Activated CD8-positive, alpha-beta T cell treated with anti-CD3 and anti-CD28 coated beads, Interleukin-2, amount 10 ng/mL, durations not matched to agents 7 days and 5 days (primary cell): Measurements from ENCODE around the gene RETN. TPM values are rescaled to one million over a fixed set of nuclear protein-coding genes. Genes with fewer than 3 reads are reported as not detected.
"Not testable (repeated sequence)": the region's sequence is repeated elsewhere in the genome, so short reads cannot be mapped to it uniquely, and the experiment has no call there.

Source experiments
- ATAC-seq: fragments of 150-1000 bp; cut with Tn5 transposase; one replicate; pipeline ENCODE4 v1.10.0; 2021; ENCODE audit warnings: moderate library complexity
- CTCF ChIA-PET: fragments of 350-600 bp; sonication (Branson Sonifier 250); formaldehyde crosslinking; loops from one replicate; lab custom pipeline; 2021; ENCODE audit warnings: antibody characterized with exemption; lab: Charles Lee
- POLR2A ChIA-PET: fragments of 350-600 bp; sonication (Branson Sonifier 250); formaldehyde crosslinking; loops from one replicate; lab custom pipeline; 2021; ENCODE audit warnings: antibody characterized with exemption; lab: Charles Lee
- DNase-seq: peaks from one replicate; pipeline ENCODE4 v3.0.0-alpha.2; 2020
- H3K27ac Mint-ChIP-seq: one replicate; pipeline ENCODE4 v1.8.0; 2021; ENCODE audit warnings: mild to moderate bottlenecking, mixed read lengths
- H3K27me3 Mint-ChIP-seq: one replicate; pipeline ENCODE4 v1.8.0; 2021; ENCODE audit warnings: low read depth, mixed read lengths
- H3K36me3 Mint-ChIP-seq: one replicate; pipeline ENCODE4 v1.8.0; 2021; ENCODE audit warnings: low read depth, mixed read lengths
- H3K4me1 Mint-ChIP-seq: one replicate; pipeline ENCODE4 v1.8.0; 2021; ENCODE audit warnings: low read depth, mixed read lengths
- H3K4me3 Mint-ChIP-seq: one replicate; pipeline ENCODE4 v1.8.0; 2021; ENCODE audit warnings: mild to moderate bottlenecking, mixed read lengths
- H3K9me3 Mint-ChIP-seq: one replicate; pipeline ENCODE4 v1.8.0; 2022; ENCODE audit warnings: mixed read lengths; ENCODE audit not compliant: insufficient read depth
- total RNA-seq, 2 experiments: library from RNA; stranded (reverse); gene quantifications; one replicate each; pipeline ENCODE4 v1.2.3, GENCODE V29; 2021

Gene RETN
- total RNA-seq, 2 experiments from 2014 or later, result 2.2 to 3.0 TPM

GRCh38 chr19:7639863-7640348, 28.9 kb upstream of the RETN start:
- POLR2A ChIA-PET, result no interaction called here
- Mint-ChIP-seq H3K9me3 (no peaks in the 10 kb centered on the region), H3K4me1 (peaks cover 43% of the 10 kb centered on the region), H3K27ac (peak overlapping the region; percentile 54), H3K36me3 (peaks cover 28% of the 10 kb centered on the region), H3K27me3 (no peaks in the 10 kb centered on the region), H3K4me3 (no peak overlapping the region)
- CTCF ChIA-PET, result no interaction called here
- DNase-seq (no peak), ATAC-seq (no peak)

DNA sequence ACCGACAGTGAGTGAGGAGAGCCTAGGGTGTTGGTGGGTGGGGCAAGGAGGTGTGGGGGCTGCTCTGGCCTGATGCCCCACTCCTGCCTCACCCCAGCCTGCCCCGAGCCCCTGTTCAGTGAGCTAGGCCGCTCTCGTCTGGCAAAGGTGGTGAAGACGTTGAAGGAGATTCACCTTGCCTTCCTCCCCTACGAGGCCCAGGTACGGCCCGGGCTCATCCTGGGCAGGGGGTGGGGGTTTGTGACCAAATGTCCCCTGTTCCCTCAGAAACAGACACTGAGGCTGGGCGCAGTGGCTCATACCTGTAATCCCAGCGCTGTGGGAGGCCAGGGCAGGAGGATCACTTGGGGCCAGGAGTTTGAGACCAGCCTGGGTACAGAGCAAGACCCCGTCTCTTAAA, 28.0 kb upstream of the RETN start:
- H3K27me3 Mint-ChIP-seq, result no peaks in the 10 kb centered on the region
- H3K36me3 Mint-ChIP-seq, result peaks cover 32% of the 10 kb centered on the region
- H3K9me3 Mint-ChIP-seq, result no peaks in the 10 kb centered on the region
- CTCF ChIA-PET, result interaction anchor here (0.8 to 1.1 kb wide), 2 partner anchors 11 to 40 kb away, joined by 3 to 5 read pairs; partner anchors contain the start of gene TRAPPC5
- no peak for DNase-seq
- H3K27ac Mint-ChIP-seq, result no peak overlapping the region
- POLR2A ChIA-PET, result interaction anchor here (0.8 kb wide), 3 partner anchors 11 to 38 kb away, joined by 3 read pairs; partner anchors contain the start of genes PET100 and XAB2
- ATAC-seq, result no peak
- H3K4me1 Mint-ChIP-seq, result peaks cover 42% of the 10 kb centered on the region
- H3K4me3 Mint-ChIP-seq, result no peak overlapping the region

- Mint-ChIP-seq H3K4me1 (peaks cover 35% of the 10 kb centered on the region), H3K4me3 (no peak overlapping the region), H3K9me3 (no peaks in the 10 kb centered on the region), H3K36me3 (peaks cover 33% of the 10 kb centered on the region), H3K27ac (no peak overlapping the region), H3K27me3 (no peaks in the 10 kb centered on the region)
- ChIA-PET POLR2A (interaction anchor here (0.8 kb wide), 3 partner anchors 12 to 37 kb away, joined by 3 read pairs; partner anchors contain the start of genes PET100 and XAB2), CTCF (interaction anchor here (0.8 to 1.1 kb wide), 2 partner anchors 10 to 39 kb away, joined by 3 to 5 read pairs; partner anchors contain the start of gene TRAPPC5)
- ATAC-seq, result no peak
- no peak for DNase-seq
Measured at GRCh38 chr19:7641290-7642276, 27.3 kb upstream of the RETN start.

DNA sequence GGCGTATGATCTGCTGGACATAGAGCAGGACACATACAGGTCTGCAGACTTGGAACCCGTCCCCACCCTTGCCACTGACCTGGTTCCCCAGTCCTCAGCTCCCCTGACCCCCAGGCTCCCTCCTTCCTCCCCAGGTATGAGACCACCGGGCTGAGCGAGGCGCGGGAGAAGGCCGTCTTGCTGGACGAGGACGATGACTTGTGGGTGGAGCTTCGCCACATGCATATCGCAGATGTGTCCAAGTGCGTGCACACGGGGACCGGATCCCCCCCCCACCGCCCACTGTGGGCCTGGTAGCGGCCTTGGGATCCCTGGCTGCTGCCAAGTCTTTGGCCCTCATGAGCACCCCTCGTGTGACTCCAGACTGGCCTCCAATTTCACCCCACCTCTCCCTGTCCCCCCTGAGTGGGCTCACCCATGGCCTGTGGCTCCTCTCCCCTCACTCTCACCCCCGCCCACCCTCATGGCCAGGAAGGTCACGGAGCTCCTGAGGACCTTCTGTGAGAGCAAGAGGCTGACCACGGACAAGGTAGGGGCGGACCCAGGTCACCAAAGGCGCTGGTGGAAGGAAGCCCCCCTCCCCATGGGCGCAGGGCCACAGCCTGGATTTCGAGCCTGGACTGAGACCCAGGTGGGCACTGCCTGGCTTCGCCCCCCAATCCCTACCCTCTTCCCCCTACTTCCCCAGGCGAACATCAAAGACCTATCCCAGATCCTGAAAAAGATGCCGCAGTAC, 26.4 kb upstream of the RETN start:
- ChIA-PET POLR2A (interaction anchor here (0.5 kb wide), 1 partner anchor 82 kb away, joined by 3 read pairs; no protein-coding TSS in a partner anchor), CTCF (no interaction called here)
- Mint-ChIP-seq H3K27me3 (no peaks in the 10 kb centered on the region), H3K36me3 (peaks cover 33% of the 10 kb centered on the region), H3K4me1 (peaks cover 30% of the 10 kb centered on the region), H3K27ac (no peak overlapping the region), H3K9me3 (no peaks in the 10 kb centered on the region), H3K4me3 (no peak overlapping the region)
- ATAC-seq (no peak), DNase-seq (no peak)

DNA sequence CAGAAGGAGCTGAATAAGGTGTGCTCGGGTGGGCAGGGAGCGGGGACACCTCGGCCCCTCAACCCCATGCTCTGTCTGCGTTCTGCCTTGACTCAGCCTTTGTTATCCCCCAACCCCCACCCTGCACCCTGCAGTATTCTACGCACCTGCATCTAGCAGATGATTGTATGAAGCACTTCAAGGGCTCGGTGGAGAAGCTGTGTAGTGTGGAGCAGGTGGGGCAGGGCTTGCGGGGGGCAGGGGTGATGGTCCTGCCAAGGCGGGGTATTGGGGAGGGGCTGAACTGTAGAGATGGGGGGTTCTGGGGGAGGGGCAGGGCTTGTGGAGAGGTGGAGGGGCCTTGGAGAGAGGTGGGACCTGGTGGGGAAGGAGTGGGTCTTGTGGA, 25.8 kb upstream of the RETN start:
- POLR2A ChIA-PET, result interaction anchor here (0.5 kb wide), 1 partner anchor 83 kb away, joined by 3 read pairs; no protein-coding TSS in a partner anchor
- H3K27ac Mint-ChIP-seq, result peak overlapping the region; percentile 30
- CTCF ChIA-PET, result no interaction called here
- ATAC-seq, result no peak
- H3K4me1 Mint-ChIP-seq, result peaks cover 24% of the 10 kb centered on the region
- H3K36me3 Mint-ChIP-seq, result peaks cover 36% of the 10 kb centered on the region
- H3K4me3 Mint-ChIP-seq, result no peak overlapping the region
- no peaks in the 10 kb centered on the region for H3K9me3 Mint-ChIP-seq
- DNase-seq, result no peak
- no peaks in the 10 kb centered on the region for H3K27me3 Mint-ChIP-seq

GRCh38 chr19:7643629-7644549, 25.0 kb upstream of the RETN start:
- not testable (repeated sequence) for DNase-seq, H3K4me3 Mint-ChIP-seq, H3K27me3 Mint-ChIP-seq, H3K9me3 Mint-ChIP-seq
- POLR2A ChIA-PET, result interaction anchor here (0.8 kb wide), 1 partner anchor 14 kb away, joined by 6 read pairs; the partner anchor contains the start of genes PET100 and XAB2
- ATAC-seq, result peak; percentile 16
- CTCF ChIA-PET, result interaction anchor here (0.7 to 1.4 kb wide), 3 partner anchors 9 to 75 kb away, joined by 3 to 6 read pairs (median 3); partner anchors contain the start of gene TRAPPC5
- peaks cover 18% of the 10 kb centered on the region for H3K4me1 Mint-ChIP-seq
- H3K27ac Mint-ChIP-seq, result peak overlapping the region; percentile 30
- peaks cover 35% of the 10 kb centered on the region for H3K36me3 Mint-ChIP-seq

- Mint-ChIP-seq H3K36me3 (peaks cover 29% of the 10 kb centered on the region), H3K9me3 (no peaks in the 10 kb centered on the region), H3K27me3 (no peaks in the 10 kb centered on the region), H3K4me1 (peaks cover 12% of the 10 kb centered on the region), H3K4me3 (no peak overlapping the region), H3K27ac (no peak overlapping the region)
- DNase-seq, result no peak
- no peak for ATAC-seq
- CTCF ChIA-PET, result interaction anchor here (1.4 kb wide), 2 partner anchors 36 to 76 kb away, joined by 3 to 6 read pairs; partner anchors contain the start of gene TRAPPC5
- POLR2A ChIA-PET, result interaction anchor here (0.6 to 0.8 kb wide), 2 partner anchors 15 to 275 kb away, joined by 3 to 6 read pairs; partner anchors contain the start of genes PET100 and XAB2
Measured at GRCh38 chr19:7644550-7644877, 24.3 kb upstream of the RETN start.

DNA sequence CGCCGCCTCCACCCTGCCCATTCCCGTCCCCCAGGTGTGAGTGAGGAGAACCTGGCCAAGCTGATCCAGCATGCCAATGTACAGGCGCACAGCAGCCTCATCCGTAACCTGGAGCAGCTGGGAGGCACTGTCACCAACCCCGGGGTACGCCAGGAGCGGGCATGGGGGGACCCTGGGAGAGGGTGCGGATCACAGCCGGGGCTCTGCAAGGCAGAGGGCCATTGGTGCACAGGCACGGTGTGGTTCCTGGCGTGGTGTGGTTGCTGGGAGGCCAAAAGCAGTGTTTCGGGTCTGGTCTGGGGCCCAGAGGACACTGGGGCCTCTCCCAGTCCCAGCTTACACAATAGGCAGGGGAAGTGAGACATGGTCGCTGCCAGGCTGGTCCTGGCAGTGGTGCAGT, 23.7 kb upstream of the RETN start:
- no peak for ATAC-seq
- Mint-ChIP-seq H3K4me1 (peaks cover 6% of the 10 kb centered on the region), H3K9me3 (no peaks in the 10 kb centered on the region), H3K36me3 (peaks cover 22% of the 10 kb centered on the region), H3K27me3 (no peaks in the 10 kb centered on the region), H3K27ac (no peak overlapping the region), H3K4me3 (no peak overlapping the region)
- CTCF ChIA-PET, result interaction anchor here (1.4 kb wide), 2 partner anchors 36 to 77 kb away, joined by 3 to 6 read pairs; partner anchors contain the start of gene TRAPPC5
- no peak for DNase-seq
- POLR2A ChIA-PET, result interaction anchor here (0.6 to 0.8 kb wide), 2 partner anchors 15 to 274 kb away, joined by 3 to 6 read pairs; partner anchors contain the start of genes PET100 and XAB2

- Mint-ChIP-seq H3K4me1 (peaks cover 3% of the 10 kb centered on the region), H3K4me3 (no peak overlapping the region), H3K9me3 (no peaks in the 10 kb centered on the region), H3K36me3 (peaks cover 19% of the 10 kb centered on the region), H3K27ac (peak overlapping the region; percentile 4), H3K27me3 (no peaks in the 10 kb centered on the region)
- DNase-seq (no peak), ATAC-seq (no peak)
- POLR2A ChIA-PET, result no interaction called here
- CTCF ChIA-PET, result no interaction called here
Measured at GRCh38 chr19:7645656-7646425, 23.0 kb upstream of the RETN start.

GRCh38 chr19:7646426-7646700, 22.5 kb upstream of the RETN start:
- no peak for DNase-seq
- ChIA-PET CTCF (no interaction called here), POLR2A (no interaction called here)
- H3K9me3 Mint-ChIP-seq, result no peaks in the 10 kb centered on the region
- no peaks in the 10 kb centered on the region for H3K27me3 Mint-ChIP-seq
- peaks cover 3% of the 10 kb centered on the region for H3K4me1 Mint-ChIP-seq
- no peak overlapping the region for H3K4me3 Mint-ChIP-seq
- no peak overlapping the region for H3K27ac Mint-ChIP-seq
- ATAC-seq, result no peak
- H3K36me3 Mint-ChIP-seq, result peaks cover 19% of the 10 kb centered on the region
